CD4-positive, alpha-beta T cell (primary cell): ENCODE results near the gene STAC. TPM values are rescaled to one million over a fixed set of nuclear protein-coding genes. Genes with fewer than 3 reads are reported as not detected.

Experiments used
- ATAC-seq: fragments of 200-7000 bp; cut with Tn5 transposase; one replicate; pipeline ENCODE4 v1.10.0; 2022; ENCODE audit warnings: mild to moderate bottlenecking; ENCODE audit not compliant: poor library complexity
- CTCF ChIA-PET: fragments of 350-600 bp; sonication (Branson Sonifier 250); formaldehyde crosslinking; loops from one replicate; lab custom pipeline; 2021; ENCODE audit warnings: antibody characterized with exemption, inconsistent platforms; lab: Charles Lee
- POLR2A ChIA-PET: fragments of 350-600 bp; sonication (Branson Sonifier 250); formaldehyde crosslinking; loops from one replicate; lab custom pipeline; 2021; ENCODE audit warnings: antibody characterized with exemption, inconsistent platforms; lab: Charles Lee
- DNase-seq, 14 experiments: peaks; one replicate each; pipeline ENCODE4 v3.0.0-alpha.2; 2013 to 2020; ENCODE audit warnings: mixed read lengths in 2 of 14
- H3K27ac ChIP-seq, 2 donors: one replicate each; pipeline versions ENCODE4 v1.5.1 to v1.7.0; 2013; ENCODE audit warnings: low read length in 2 of 2, low read depth in 1 of 2, mild to moderate bottlenecking in 1 of 2
- H3K27me3 ChIP-seq, 2 experiments: 1 replicate in 1 of 2; 2 replicates in 1 of 2; pipeline versions ENCODE4 v1.6.1 to v1.7.0; 2013; ENCODE audit warnings: low read length in 2 of 2, control low read depth in 1 of 2, mild to moderate bottlenecking in 1 of 2, moderate library complexity in 1 of 2; ENCODE audit not compliant: insufficient read depth in 2 of 2, control insufficient read depth in 1 of 2
- H3K36me3 ChIP-seq: one replicate; pipeline ENCODE4 v1.6.1; 2013; ENCODE audit warnings: low read length, control low read depth; ENCODE audit not compliant: insufficient read depth
- H3K4me1 ChIP-seq: one replicate; pipeline ENCODE4 v1.6.1; 2013; ENCODE audit warnings: low read length, control low read depth; ENCODE audit not compliant: insufficient read depth
- H3K4me3 ChIP-seq: one replicate; pipeline ENCODE4 v1.5.1; 2013; ENCODE audit warnings: mild to moderate bottlenecking, low read length, moderate library complexity
- H3K9me3 ChIP-seq, 2 experiments: 1 replicate in 1 of 2; 2 replicates in 1 of 2; pipeline versions ENCODE4 v1.6.1 to v1.7.0; 2013; ENCODE audit warnings: low read length in 2 of 2, mild to moderate bottlenecking in 2 of 2, control low read depth in 1 of 2, moderate library complexity in 1 of 2; ENCODE audit not compliant: control insufficient read depth in 1 of 2, insufficient read depth in 1 of 2
- H3K27ac Mint-ChIP-seq: one replicate; pipeline ENCODE4 v1.8.0; 2020; ENCODE audit warnings: mixed read lengths
- H3K27me3 Mint-ChIP-seq: one replicate; pipeline ENCODE4 v1.8.0; 2021; ENCODE audit warnings: mixed read lengths
- H3K36me3 Mint-ChIP-seq: one replicate; pipeline ENCODE4 v1.8.0; 2021; ENCODE audit warnings: low read depth, mixed read lengths
- H3K4me1 Mint-ChIP-seq: one replicate; pipeline ENCODE4 v1.8.0; 2021; ENCODE audit warnings: low read depth, mixed read lengths
- H3K4me3 Mint-ChIP-seq: one replicate; pipeline ENCODE4 v1.8.0; 2020; ENCODE audit warnings: mild to moderate bottlenecking, mixed read lengths
- H3K9me3 Mint-ChIP-seq: one replicate; pipeline ENCODE4 v1.8.0; 2020; ENCODE audit warnings: mixed read lengths
- CTCF ChIP-seq: fragments of 200-600 bp; IDR thresholded peaks from one replicate; pipeline ENCODE4 v1.8.0; 2022; ENCODE audit warnings: antibody characterized with exemption, mild to moderate bottlenecking
- intact Hi-C, 2 experiments: fragments of 100-400 bp; cut with DNase I in 1 of 2; cut with micrococcal nuclease in 1 of 2; formaldehyde crosslinking; loops; one replicate each; pipeline versions ENCODE4 v1.15.1 to v1.9.0; 2023 to 2025; cut with DNase I, micrococcal nuclease
- total RNA-seq, 174 experiments: library from RNA in 2 of 174; stranded (reverse) in 2 of 174; gene quantifications; one replicate each; pipeline ENCODE4 v1.2.3 and lab custom pipeline; 2021 to 2026

The STAC gene
- total RNA-seq, 2 experiments from 2014 or later: not detected

GRCh38 chr3:36520241-36521006 lies 140.1 kb downstream of the STAC start:
- H3K27me3 ChIP-seq: no peaks in the 10 kb centered on the region
- H3K27ac ChIP-seq: no peak overlapping the region
- DNase-seq (no peak), ATAC-seq (no peak)
- intact Hi-C loops: no loop called here
- no peak overlapping the region for H3K4me3 Mint-ChIP-seq
- H3K36me3 ChIP-seq: no peaks in the 10 kb centered on the region
- H3K4me1 Mint-ChIP-seq: no peaks in the 10 kb centered on the region
- no peaks in the 10 kb centered on the region for H3K27me3 Mint-ChIP-seq
- no peak overlapping the region for H3K4me3 ChIP-seq
- no peaks in the 10 kb centered on the region for H3K36me3 Mint-ChIP-seq
- no peak for TF ChIP-seq CTCF
- ChIA-PET POLR2A (no interaction called here), CTCF (no interaction called here)
- no peaks in the 10 kb centered on the region for H3K9me3 Mint-ChIP-seq
- no peaks in the 10 kb centered on the region for H3K4me1 ChIP-seq
- H3K9me3 ChIP-seq: no peaks in the 10 kb centered on the region
- H3K27ac Mint-ChIP-seq: no peak overlapping the region

GRCh38 chr3:36521007-36521379 lies 140.7 kb downstream of the STAC start:
- Histone ChIP-seq H3K9me3 (no peaks in the 10 kb centered on the region), H3K36me3 (no peaks in the 10 kb centered on the region), H3K27me3 (no peaks in the 10 kb centered on the region), H3K4me1 (no peaks in the 10 kb centered on the region), H3K4me3 (no peak overlapping the region), H3K27ac (no peak overlapping the region)
- Mint-ChIP-seq H3K27ac (no peak overlapping the region), H3K9me3 (no peaks in the 10 kb centered on the region), H3K4me3 (no peak overlapping the region), H3K27me3 (peaks cover 4% of the 10 kb centered on the region), H3K36me3 (no peaks in the 10 kb centered on the region), H3K4me1 (no peaks in the 10 kb centered on the region)
- POLR2A ChIA-PET: no interaction called here
- DNase-seq (no peak), ATAC-seq (no peak)
- intact Hi-C loops: no loop called here
- CTCF ChIA-PET: no interaction called here
- TF ChIP-seq CTCF: no peak

- POLR2A ChIA-PET: no interaction called here
- no peaks in the 10 kb centered on the region for H3K9me3 ChIP-seq
- no peak overlapping the region for H3K4me3 ChIP-seq
- H3K27ac Mint-ChIP-seq: no peak overlapping the region
- intact Hi-C loops: no loop called here
- CTCF ChIA-PET: no interaction called here
- DNase-seq (no peak), ATAC-seq (no peak)
- H3K4me3 Mint-ChIP-seq: no peak overlapping the region
- H3K36me3 Mint-ChIP-seq: no peaks in the 10 kb centered on the region
- H3K4me1 Mint-ChIP-seq: no peaks in the 10 kb centered on the region
- no peaks in the 10 kb centered on the region for H3K9me3 Mint-ChIP-seq
- no peak for TF ChIP-seq CTCF
- H3K27me3 ChIP-seq: no peaks in the 10 kb centered on the region
- H3K27me3 Mint-ChIP-seq: peaks cover 4% of the 10 kb centered on the region
- H3K4me1 ChIP-seq: no peaks in the 10 kb centered on the region
- no peaks in the 10 kb centered on the region for H3K36me3 ChIP-seq
- no peak overlapping the region for H3K27ac ChIP-seq
Measured at GRCh38 chr3:36524560-36524959, 144.3 kb downstream of the STAC start.
